Measurements from ENCODE around the gene BRMS1L.

GRCh38 chr14:35877276-35877675, 51.1 kb downstream of the BRMS1L start:
- TF ChIP-seq CTCF (IDR thresholded peaks at IDR 0.05; ENCODE audit: extremely low read depth in 1 of 2, insufficient read depth in 1 of 2, low read depth in 1 of 2, low read length in 2 of 2): no peak
- TF ChIP-seq POLR2AphosphoS5 (IDR thresholded peaks at IDR 0.05; ENCODE audit: insufficient read depth, low read depth, low read length): no peak
- no peak for TF ChIP-seq MAX (IDR thresholded peaks at IDR 0.05; ENCODE audit: insufficient read depth, insufficient read length)

Data from endothelial cell of umbilical vein (primary cell).